Body of pancreas (tissue), 4 donors: ENCODE results near the gene MYO6. TPM values are rescaled to one million over a fixed set of nuclear protein-coding genes. Genes with fewer than 3 reads are reported as not detected.

Experiments used
- ATAC-seq: fragments of 150-250 bp; one replicate; pipeline ENCODE4 v1.9.1; 2016
- DNase-seq, 4 donors: peaks; one replicate each; pipeline ENCODE4 v3.0.0-alpha.2; 2019
- H3K27ac ChIP-seq, 4 donors: fragments of 200-600 bp; sonication (generic); 1 replicate in 3 of 4; 2 replicates in 1 of 4; pipeline versions ENCODE4 v1.5.1 to v1.6.1; 2016 to 2019; ENCODE audit warnings: mild to moderate bottlenecking in 1 of 4, mixed read lengths in 1 of 4, moderate library complexity in 1 of 4
- H3K27me3 ChIP-seq, 2 donors: fragments of 200-600 bp; sonication (generic); one replicate each; pipeline ENCODE4 v1.6.0; 2016; ENCODE audit warnings: mild to moderate bottlenecking in 1 of 2
- H3K36me3 ChIP-seq, 2 donors: fragments of 200-600 bp; sonication (generic); replicated peaks in 1 of 2; 2 replicates each; pipeline ENCODE4 v1.5.1; 2016; ENCODE audit warnings: low read depth in 2 of 2; ENCODE audit not compliant: insufficient read depth in 1 of 2
- H3K4me1 ChIP-seq: fragments of 200-600 bp; sonication (generic); one replicate; pipeline ENCODE4 v1.6.0; 2016
- H3K4me3 ChIP-seq, 2 donors: fragments of 200-600 bp; sonication (generic); 1 replicate in 1 of 2; 2 replicates in 1 of 2; pipeline ENCODE4 v1.5.1; 2016 to 2019
- H3K9me3 ChIP-seq, 3 donors: fragments of 200-600 bp; sonication (generic); 1 replicate in 2 of 3; 2 replicates in 1 of 3; pipeline ENCODE4 v1.5.1; 2016
- CTCF ChIP-seq, 7 experiments: fragments of 450-650 bp in 4 of 7; fragments of 200-600 bp in 3 of 7; sonication (generic) in 3 of 7; IDR thresholded peaks; one replicate each; pipeline ENCODE4 v1.5.1; 2016 to 2019; ENCODE audit warnings: antibody characterized with exemption in 7 of 7
- POLR2A ChIP-seq, 3 donors: fragments of 450-650 bp; IDR thresholded peaks; one replicate each; pipeline ENCODE4 v1.6.1; 2016; ENCODE audit warnings: antibody characterized with exemption in 3 of 3, mild to moderate bottlenecking in 2 of 3
- WGBS, 2 donors: methylation state at CpG; one replicate each; pipeline ENCODE4 v1.1.5; 2017; 5-methylcytosine and 5-hydroxymethylcytosine counted together
- intact Hi-C: fragments of 100-400 bp; cut with DNase I; formaldehyde crosslinking; loops from one replicate; pipeline ENCODE4 v1.15.1; 2023
- total RNA-seq, 2 donors: library from RNA; depleted of rRNA; stranded (reverse); fragments of >200 nt; gene quantifications; one replicate each; pipeline ENCODE4 v1.1.0, GENCODE V29; 2016

Gene MYO6
- total RNA-seq, 2 donors from 2014 or later = 21.0 to 29.7 TPM

DNA sequence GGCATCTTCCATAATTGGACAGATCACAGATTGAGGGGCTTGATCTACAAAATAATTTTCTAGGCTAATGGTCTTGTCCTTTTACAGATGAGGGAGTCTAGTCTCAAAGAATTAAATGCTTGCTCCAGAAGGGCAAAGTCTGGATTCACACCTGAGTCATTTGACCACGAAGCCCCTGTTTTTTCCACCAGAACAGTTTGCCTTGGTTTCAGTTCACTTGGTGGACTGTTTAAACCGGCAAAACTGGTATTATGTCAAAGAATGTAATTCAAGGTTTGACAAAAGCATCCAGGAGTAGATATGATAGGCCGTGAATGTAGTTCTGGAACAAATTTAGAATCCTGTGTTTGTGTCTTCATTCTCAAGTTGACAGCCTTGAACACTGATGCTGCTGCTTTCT lies 3.3 kb downstream of the MYO6 start:
- no peaks in the 10 kb centered on the region for H3K36me3 ChIP-seq
- H3K27ac ChIP-seq = no peak overlapping the region
- no peaks in the 10 kb centered on the region for H3K27me3 ChIP-seq
- no peaks in the 10 kb centered on the region for H3K9me3 ChIP-seq
- intact Hi-C loops = no loop called here
- no peak for DNase-seq
- H3K4me3 ChIP-seq = no peak overlapping the region
- TF ChIP-seq CTCF (IDR thresholded peaks at IDR 0.05) = no peak
- no peak for TF ChIP-seq POLR2A (IDR thresholded peaks at IDR 0.05)
- WGBS, 2 donors = 14 to 15% methylated on average over 3 of the region's 3 CpGs
- ATAC-seq = no peak
- H3K4me1 ChIP-seq = peaks cover 30% of the 10 kb centered on the region

DNA sequence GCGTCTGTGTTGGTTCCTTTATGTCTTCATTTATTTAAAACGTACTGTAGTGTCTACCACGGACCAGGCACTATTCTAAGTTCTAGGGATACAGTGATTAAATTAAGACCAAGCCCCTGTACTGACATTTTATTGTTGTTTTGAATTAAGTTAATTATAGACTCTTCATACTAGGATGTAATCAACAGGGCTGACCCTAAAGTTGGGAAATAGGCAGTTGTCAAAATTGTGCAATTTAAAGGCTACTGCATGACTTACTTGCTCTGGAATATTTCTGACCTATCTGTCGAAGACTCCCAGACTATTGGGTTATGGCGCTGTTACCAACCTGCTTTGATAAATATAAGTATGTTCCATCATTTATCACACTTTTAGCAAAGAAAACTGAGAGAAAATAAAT lies 6.7 kb downstream of the MYO6 start:
- Histone ChIP-seq H3K4me1 (peaks cover 22% of the 10 kb centered on the region), H3K9me3 (no peaks in the 10 kb centered on the region), H3K27ac (no peak overlapping the region), H3K27me3 (no peaks in the 10 kb centered on the region), H3K36me3 (no peaks in the 10 kb centered on the region), H3K4me3 (no peak overlapping the region)
- DNase-seq (no peak), ATAC-seq (no peak)
- no peak for TF ChIP-seq CTCF (IDR thresholded peaks at IDR 0.05)
- TF ChIP-seq POLR2A (IDR thresholded peaks at IDR 0.05) = no peak
- WGBS, 2 donors = 87 to 90% methylated on average over 5 of the region's 5 CpGs
- intact Hi-C loops = no loop called here

DNA sequence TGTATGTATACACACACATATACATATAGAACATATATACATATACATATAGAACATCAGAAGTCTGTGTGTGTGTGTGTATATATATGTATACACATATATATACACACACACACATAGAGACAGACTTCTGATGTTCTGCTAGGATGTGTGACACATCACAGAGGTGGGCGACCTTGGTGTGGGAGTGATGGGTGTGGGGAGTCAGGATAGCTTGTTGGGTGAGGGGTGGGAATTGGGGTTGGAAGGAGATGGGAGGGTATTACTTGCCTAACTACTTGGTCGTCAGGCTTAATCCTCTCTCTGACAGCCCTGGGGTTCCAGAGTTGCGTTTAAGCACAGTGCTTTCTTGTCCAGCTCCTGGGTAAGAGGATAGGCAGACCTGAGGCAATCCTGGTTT lies 8.3 kb downstream of the MYO6 start:
- DNase-seq = no peak
- WGBS, 2 donors = 79 to 92% methylated on average over 3 of the region's 3 CpGs
- H3K27me3 ChIP-seq = no peaks in the 10 kb centered on the region
- no peak overlapping the region for H3K27ac ChIP-seq
- H3K4me1 ChIP-seq = peaks cover 15% of the 10 kb centered on the region
- TF ChIP-seq POLR2A (IDR thresholded peaks at IDR 0.05) (no peak), CTCF (IDR thresholded peaks at IDR 0.05) (no peak)
- ATAC-seq = no peak
- H3K9me3 ChIP-seq = no peaks in the 10 kb centered on the region
- intact Hi-C loops = no loop called here
- H3K4me3 ChIP-seq = no peak overlapping the region
- H3K36me3 ChIP-seq = no peaks in the 10 kb centered on the region

DNA sequence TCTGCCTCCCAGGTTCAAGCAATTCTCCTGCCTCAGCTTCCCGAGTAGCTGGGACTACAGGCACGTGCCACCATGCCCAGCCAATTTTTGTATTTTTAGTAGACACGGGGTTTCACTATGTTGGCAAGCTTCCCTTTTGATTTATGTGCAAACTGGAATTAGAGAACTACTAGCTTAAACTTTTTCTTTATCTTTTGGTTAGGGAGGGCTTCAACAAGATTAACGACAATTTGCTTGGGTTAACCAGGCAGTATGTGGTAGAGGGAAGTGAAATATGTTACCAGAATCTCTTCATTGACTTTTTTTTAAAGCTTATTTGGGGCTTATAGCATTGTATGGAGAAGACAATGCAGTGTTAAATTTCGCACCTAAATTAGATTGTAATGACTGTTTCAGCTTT lies 9.0 kb downstream of the MYO6 start:
- ATAC-seq = no peak
- Histone ChIP-seq H3K4me3 (no peak overlapping the region), H3K36me3 (no peaks in the 10 kb centered on the region), H3K9me3 (no peaks in the 10 kb centered on the region), H3K4me1 (peaks cover 7% of the 10 kb centered on the region), H3K27me3 (no peaks in the 10 kb centered on the region), H3K27ac (no peak overlapping the region)
- no peak for TF ChIP-seq CTCF (IDR thresholded peaks at IDR 0.05)
- intact Hi-C loops = no loop called here
- WGBS, 2 donors = 68 to 74% methylated on average over 5 of the region's 5 CpGs
- DNase-seq = no peak

DNA sequence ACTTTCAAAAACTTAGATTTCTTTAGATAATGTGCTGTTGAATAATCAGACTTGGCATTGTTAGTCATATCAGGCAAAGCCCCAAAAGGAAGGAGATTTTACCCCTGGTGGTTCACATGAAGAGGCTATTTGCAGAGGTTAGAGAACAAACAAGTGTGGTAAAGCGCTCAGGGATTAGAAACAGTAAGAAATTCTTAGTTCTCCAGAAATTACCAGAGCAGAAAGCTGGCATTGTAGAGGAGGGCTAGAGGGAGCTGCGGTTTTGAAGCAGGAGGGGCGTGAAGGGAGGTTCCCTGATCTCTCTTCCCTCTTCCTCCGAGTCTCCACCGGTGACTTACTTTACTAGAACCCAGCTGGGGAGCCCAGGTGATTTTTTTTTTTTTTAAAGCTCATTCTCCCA lies 10.2 kb downstream of the MYO6 start:
- no peak for DNase-seq
- Histone ChIP-seq H3K9me3 (no peaks in the 10 kb centered on the region), H3K36me3 (no peaks in the 10 kb centered on the region), H3K4me3 (no peak overlapping the region), H3K27me3 (no peaks in the 10 kb centered on the region), H3K4me1 (no peaks in the 10 kb centered on the region), H3K27ac (no peak overlapping the region)
- intact Hi-C loops = no loop called here
- 59 to 85% methylated on average over 5 of the region's 5 CpGs for WGBS, 2 donors
- no peak for TF ChIP-seq CTCF (IDR thresholded peaks at IDR 0.05)
- no peak for TF ChIP-seq POLR2A (IDR thresholded peaks at IDR 0.05)
- ATAC-seq = no peak
